IgD-negative memory B cell (primary cell): ENCODE measurements around the gene SMIM41. TPM values are rescaled to one million over a fixed set of nuclear protein-coding genes. Genes with fewer than 3 reads are reported as not detected.
A peak's percentile ranks its signal among the peaks of the same experiment; 100 is the strongest.

Source experiments
- H3K27ac Mint-ChIP-seq, 3 donors: one replicate each; pipeline ENCODE4 v1.8.0; 2020 to 2022; ENCODE audit warnings: mild to moderate bottlenecking in 3 of 3, mixed read lengths in 3 of 3, moderate library complexity in 1 of 3
- H3K27me3 Mint-ChIP-seq: one replicate; pipeline ENCODE4 v1.8.0; 2021; ENCODE audit warnings: mixed read lengths
- H3K36me3 Mint-ChIP-seq: one replicate; pipeline ENCODE4 v1.8.0; 2020; ENCODE audit warnings: mild to moderate bottlenecking, mixed read lengths
- H3K4me1 Mint-ChIP-seq, 3 donors: one replicate each; pipeline ENCODE4 v1.8.0; 2020 to 2022; ENCODE audit warnings: mixed read lengths in 3 of 3, mild to moderate bottlenecking in 1 of 3
- H3K4me3 Mint-ChIP-seq, 4 donors: one replicate each; pipeline ENCODE4 v1.8.0; 2020 to 2022; ENCODE audit warnings: mild to moderate bottlenecking in 4 of 4, mixed read lengths in 4 of 4, moderate library complexity in 3 of 4
- H3K9me3 Mint-ChIP-seq, 3 donors: one replicate each; pipeline ENCODE4 v1.8.0; 2020 to 2021; ENCODE audit warnings: mixed read lengths in 3 of 3, mild to moderate bottlenecking in 1 of 3
- polyA plus RNA-seq: library from polyadenylated mRNA; unstranded; fragments of 300-500 nt; fragmentation: Illumina TruSeq; gene quantifications from one replicate; pipeline ENCODE4 v1.2.3, GENCODE V29; 2021

SMIM41 gene
- polyA plus RNA-seq: not detected

DNA sequence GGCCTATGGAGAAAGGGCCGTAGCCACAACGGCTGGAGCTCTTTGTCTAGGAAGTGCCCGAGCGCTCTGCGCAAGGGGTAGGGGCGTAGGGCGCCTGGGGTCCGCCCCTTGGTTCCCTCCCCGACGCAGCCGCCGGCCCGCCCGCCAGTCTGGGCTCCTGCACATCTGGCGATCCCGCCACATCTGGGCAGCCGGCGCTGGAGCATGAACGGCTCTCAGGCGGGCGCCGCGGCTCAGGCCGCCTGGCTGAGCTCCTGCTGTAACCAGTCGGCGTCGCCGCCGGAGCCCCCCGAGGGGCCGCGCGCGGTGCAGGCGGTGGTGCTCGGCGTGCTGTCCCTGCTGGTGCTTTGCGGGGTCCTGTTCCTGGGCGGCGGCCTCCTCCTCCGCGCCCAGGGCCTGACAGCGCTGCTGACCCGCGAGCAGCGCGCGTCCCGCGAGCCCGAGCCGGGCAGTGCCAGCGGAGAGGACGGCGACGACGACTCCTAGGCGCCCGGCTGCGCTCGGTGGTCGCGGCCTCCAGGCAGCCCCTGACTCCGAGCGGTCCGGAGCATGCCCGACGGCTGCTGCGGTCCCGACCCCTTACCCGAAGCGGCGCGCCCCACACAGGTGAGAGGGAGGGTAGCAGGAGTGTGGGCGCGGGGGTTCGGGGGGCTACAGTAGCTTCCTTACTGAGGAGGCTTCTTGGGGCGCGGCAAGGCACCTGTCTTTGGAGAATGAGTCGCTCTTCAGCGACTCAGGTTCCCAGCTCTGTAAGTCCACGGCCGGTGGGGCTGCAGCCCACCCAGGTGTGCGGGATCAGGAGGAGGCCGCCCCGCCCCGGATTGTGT, at the start of gene SMIM41:
Gene SMIM41 (plus strand): TSS at position 129 of the 827 bp plus-strand sequence. CDS start 76 bp downstream, at position 205.
- peak within 1 kb of the TSS in 1 of 3 donors; percentile 59 for H3K27ac Mint-ChIP-seq
- peaks cover 6% of the 10 kb centered on the region for H3K36me3 Mint-ChIP-seq
- peaks cover 17 to 30% (median 24%) of the 10 kb centered on the region in 3 donors for H3K4me1 Mint-ChIP-seq
- no peaks in the 10 kb centered on the region for H3K9me3 Mint-ChIP-seq
- H3K27me3 Mint-ChIP-seq: no peaks in the 10 kb centered on the region
- peak within 1 kb of the TSS in 2 of 4 donors; percentile 45 to 52 for H3K4me3 Mint-ChIP-seq

DNA sequence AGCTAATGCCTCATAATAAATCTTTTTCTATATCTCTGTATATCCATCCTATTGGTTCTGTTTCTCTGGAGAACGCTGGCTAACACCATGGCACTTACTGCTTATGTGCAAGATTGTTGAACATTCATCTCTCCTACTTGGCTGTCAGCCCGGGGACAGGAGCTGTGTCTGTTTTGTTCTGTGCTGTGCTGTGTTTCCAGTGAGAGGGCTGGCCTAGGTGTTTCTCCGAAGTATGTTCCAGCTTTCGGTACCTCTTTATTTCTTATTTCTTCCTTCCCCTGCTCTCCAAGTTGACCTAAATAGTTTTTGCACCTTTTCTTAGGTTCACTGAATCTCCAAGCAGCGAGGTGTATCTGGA, 47.1 kb upstream of the SMIM41 start:
- H3K4me1 Mint-ChIP-seq: peaks cover 15 to 21% (median 17%) of the 10 kb centered on the region in 3 donors
- H3K9me3 Mint-ChIP-seq: no peaks in the 10 kb centered on the region
- no peaks in the 10 kb centered on the region for H3K27me3 Mint-ChIP-seq
- H3K4me3 Mint-ChIP-seq: peak overlapping the region; percentile 80 to 94 (median 86)
- peak overlapping the region; percentile 92 to 99 (median 92) for H3K27ac Mint-ChIP-seq
- H3K36me3 Mint-ChIP-seq: no peaks in the 10 kb centered on the region

DNA sequence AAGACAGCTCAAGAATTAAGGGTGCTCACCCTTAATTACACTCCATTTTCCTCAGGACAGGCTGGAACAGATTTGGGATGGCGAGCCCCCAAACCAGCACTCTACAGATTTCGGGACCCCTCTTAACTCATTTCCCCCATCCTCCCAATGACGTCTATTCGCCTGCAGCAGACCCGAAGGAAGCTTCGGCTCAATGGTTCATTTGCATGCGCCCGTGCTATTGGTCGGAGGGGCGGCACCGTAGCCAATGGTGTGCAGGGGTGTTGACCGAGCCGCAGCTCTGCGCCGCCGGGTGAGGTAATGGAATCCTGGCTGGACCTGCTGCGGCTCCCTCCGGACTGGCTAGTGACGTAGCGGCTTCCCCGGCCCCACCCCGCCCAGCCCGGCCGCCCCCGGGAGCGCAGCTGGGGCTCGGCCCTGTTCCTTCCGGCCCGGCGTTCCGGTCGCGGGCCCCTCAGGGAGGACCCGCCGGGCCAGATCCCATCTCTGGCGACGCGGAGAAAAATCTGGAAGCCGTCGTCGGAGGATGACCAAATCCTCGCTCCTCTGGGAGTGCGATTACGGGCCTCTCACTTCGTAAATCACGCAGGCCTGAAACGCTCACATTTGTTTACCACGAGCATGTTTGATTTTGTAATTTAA, 46.6 kb upstream of the SMIM41 start:
- no peaks in the 10 kb centered on the region for H3K9me3 Mint-ChIP-seq
- H3K4me1 Mint-ChIP-seq: peaks cover 15 to 20% (median 18%) of the 10 kb centered on the region in 3 donors
- no peaks in the 10 kb centered on the region for H3K27me3 Mint-ChIP-seq
- peak overlapping the region; percentile 92 to 99 (median 92) for H3K27ac Mint-ChIP-seq
- H3K36me3 Mint-ChIP-seq: no peaks in the 10 kb centered on the region
- peak overlapping the region; percentile 80 to 94 (median 86) for H3K4me3 Mint-ChIP-seq

DNA sequence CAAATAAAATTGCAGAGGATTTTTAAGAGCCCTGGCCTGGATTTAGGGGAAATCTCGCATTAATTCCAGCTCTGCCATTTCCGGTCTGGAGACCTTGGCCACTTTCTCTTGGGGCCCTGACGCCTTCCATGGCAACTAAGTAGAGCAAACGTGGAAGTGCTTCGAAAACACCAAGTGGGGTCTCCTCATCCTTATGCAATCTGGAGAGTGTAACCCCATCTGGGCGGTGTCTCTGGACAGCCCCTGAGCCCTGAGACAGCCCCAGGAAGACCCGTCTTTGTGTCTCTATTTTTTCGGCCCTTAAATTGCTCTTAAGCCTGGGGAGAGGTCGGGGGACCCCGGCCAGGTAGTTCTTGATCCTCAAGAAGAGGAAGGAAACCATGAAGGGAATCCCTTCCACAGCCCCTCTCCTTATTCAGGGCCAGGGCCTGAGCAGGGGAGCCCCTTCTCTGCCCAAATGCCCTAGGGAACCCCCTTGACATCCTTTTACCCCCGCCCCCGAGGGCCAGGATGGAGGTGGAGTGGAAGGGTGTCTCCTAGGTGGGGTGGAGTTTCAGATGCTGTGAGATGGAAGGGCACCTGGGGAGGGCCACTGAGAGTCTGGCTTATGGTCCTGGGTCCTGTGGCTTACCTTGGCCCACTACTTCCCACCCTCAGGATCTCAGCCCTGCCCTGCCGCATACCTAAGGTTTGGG, 45.9 kb upstream of the SMIM41 start:
- Mint-ChIP-seq H3K9me3 (no peaks in the 10 kb centered on the region), H3K27me3 (no peaks in the 10 kb centered on the region), H3K4me3 (peak overlapping the region; percentile 80 to 94 (median 86)), H3K36me3 (no peaks in the 10 kb centered on the region), H3K4me1 (peaks cover 19 to 22% (median 20%) of the 10 kb centered on the region in 3 donors), H3K27ac (peak overlapping the region; percentile 91 to 99 (median 92))

DNA sequence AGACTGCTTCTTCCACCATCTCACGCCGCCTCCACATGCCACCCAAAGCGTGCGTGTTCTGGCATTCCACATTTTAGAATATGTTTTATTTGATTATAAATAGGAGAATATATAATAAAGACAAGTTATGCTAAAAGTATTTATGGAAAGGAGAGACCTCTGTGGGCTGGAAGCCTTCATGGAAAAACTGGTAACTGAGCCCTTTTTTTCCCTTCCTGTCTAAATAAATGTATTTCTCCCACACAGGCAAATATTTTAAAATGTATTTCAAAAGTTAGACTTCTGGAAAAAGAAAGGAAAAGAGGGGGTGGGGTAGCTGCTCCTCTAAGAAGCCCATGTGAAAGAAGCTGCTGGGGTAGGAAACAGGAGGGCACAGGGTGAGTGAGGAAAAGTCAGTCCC, 44.3 kb upstream of the SMIM41 start:
- Mint-ChIP-seq H3K4me3 (peak overlapping the region in 2 of 4 donors; percentile 63 to 80), H3K27ac (peak overlapping the region in 2 of 3 donors; percentile 92 to 99), H3K27me3 (no peaks in the 10 kb centered on the region), H3K4me1 (peaks cover 18 to 24% (median 19%) of the 10 kb centered on the region in 3 donors), H3K36me3 (no peaks in the 10 kb centered on the region), H3K9me3 (no peaks in the 10 kb centered on the region)

DNA sequence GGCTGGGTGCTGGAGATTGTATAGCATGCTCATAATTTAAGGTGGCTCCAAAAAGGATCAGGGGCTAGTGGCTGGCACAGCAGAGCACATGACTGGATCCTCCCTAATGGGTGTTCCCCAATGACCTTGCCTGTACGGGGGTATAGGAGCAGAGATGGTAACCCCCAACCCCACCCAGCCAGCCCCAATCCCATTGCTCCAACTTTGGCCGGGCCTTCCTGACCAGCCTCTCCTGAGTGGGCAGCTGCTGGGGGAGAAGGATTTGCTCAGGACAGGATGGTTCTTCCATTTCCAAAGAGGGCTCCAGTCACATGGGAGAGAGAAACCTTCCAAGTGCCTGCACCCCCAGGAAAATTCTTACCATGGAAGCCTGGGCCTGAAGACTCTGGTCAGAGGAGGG, 43.6 kb upstream of the SMIM41 start:
- no peaks in the 10 kb centered on the region for H3K27me3 Mint-ChIP-seq
- H3K4me1 Mint-ChIP-seq: peaks cover 18 to 24% (median 19%) of the 10 kb centered on the region in 3 donors
- H3K27ac Mint-ChIP-seq: peak overlapping the region; percentile 10 to 92 (median 59)

DNA sequence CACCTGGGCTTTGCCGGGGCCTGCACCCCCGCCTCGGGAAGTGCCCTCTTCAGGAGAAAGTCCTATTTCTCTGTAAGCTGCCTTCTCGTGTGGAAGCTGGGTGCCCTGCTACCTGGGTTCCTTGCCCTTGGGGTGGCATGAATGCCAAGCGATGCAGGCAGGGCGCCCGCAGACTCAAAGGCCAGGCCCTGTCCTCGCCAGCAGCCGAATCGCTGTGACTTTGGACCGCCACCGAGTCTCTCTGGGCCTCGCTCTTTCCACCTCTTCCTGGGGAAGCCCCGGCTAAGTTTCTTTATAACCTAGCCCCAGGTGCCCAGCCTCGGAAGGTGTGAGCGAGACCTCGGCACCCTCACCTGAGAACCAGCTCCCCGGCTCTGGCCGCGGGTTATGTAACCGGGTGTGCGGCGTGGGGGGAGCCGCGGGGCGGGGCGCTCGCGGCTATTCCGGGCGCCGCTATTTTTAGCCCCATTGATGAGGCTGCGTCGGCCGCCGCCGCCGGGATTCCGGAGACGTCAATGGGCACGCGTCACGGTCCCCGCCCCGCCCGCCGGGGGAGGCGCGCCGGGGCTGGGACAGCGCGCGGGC, 42.8 kb upstream of the SMIM41 start:
- Mint-ChIP-seq H3K9me3 (no peaks in the 10 kb centered on the region), H3K4me3 (peak overlapping the region; percentile 65 to 87 (median 80)), H3K36me3 (no peaks in the 10 kb centered on the region), H3K4me1 (peaks cover 19 to 26% (median 22%) of the 10 kb centered on the region in 3 donors), H3K27ac (peak overlapping the region; percentile 59 to 92 (median 63)), H3K27me3 (no peaks in the 10 kb centered on the region)

More for the DNA sequence above, 43.6 kb upstream of the SMIM41 start:
- Mint-ChIP-seq H3K9me3 (no peaks in the 10 kb centered on the region), H3K36me3 (no peaks in the 10 kb centered on the region), H3K4me3 (peak overlapping the region in 2 of 4 donors; percentile 31 to 80)

DNA sequence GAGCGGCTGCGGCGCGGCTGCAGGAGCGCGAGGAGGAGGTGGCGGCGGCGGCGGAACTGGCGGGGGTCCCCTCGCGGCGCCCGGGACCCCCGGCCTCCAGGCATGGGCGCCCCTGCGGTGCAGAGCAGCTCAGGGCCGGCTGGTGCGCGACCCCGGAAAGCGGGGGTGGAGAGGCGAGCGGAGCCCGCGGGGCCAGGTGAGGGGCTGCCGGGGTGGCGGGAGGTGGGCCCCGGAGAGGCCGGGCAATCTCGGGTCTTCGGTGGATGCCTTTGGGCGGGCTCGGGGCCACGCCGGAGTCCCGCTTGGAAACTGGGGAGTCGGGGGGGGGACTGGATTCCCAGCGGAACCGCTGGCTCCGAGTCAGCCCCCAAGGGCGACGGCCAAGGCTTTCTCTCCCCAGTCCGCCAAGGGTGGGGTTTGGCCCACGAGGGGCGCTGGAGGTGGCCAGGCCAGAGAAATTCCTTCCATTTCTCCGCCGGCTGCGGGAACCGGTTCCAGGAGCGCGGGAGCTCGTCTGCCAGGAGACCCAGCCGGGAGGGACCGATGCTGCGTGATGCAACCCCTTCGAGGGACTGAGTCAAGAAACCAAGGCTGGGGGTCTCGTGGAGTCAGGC, 42.1 kb upstream of the SMIM41 start:
- Mint-ChIP-seq H3K9me3 (no peaks in the 10 kb centered on the region), H3K4me1 (peaks cover 25 to 29% (median 28%) of the 10 kb centered on the region in 3 donors), H3K36me3 (no peaks in the 10 kb centered on the region), H3K27ac (peak overlapping the region in 1 of 3 donors; percentile 83), H3K4me3 (peak overlapping the region; percentile 44 to 84 (median 78)), H3K27me3 (no peaks in the 10 kb centered on the region)

DNA sequence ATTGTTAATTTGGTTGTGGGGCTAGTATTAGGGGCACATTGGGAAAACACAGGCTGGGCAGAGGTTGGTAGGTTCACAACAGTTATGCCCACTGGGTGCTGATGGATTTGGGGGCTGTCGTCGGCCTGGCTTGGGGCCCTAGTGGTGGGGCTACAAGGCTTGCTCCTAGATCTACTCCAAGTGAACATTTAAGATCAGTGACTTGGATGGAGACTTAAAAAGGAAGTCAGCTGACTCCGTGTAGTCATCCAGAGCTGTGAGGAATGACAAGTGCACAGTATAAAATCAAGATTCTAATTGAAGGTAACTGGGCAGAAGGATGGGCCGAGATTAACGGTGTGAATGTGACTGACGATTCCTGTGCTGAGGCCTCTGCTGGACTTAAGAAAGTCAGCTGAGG, 41.1 kb upstream of the SMIM41 start:
- peaks cover 20 to 25% (median 23%) of the 10 kb centered on the region in 3 donors for H3K4me1 Mint-ChIP-seq

DNA sequence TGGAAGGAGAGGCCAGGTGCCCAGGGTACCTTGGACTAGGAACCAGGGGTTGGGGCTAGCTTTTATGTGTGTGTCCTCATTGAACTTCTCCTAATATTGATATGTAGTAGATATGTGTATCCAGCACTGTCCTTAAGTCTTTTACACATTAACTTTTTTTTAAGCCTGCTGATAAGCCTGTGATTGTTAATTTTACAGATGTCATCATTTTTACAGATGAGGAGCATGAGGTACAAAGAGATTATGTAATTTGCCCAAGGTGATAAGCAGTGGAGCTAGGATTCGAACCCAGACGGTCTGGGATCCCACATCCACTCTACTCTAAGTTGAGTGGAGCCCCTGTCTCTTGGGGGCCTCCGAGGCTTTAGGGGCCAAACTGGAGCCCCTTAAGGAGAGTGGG, 38.5 kb upstream of the SMIM41 start:
- peaks cover 13 to 24% (median 19%) of the 10 kb centered on the region in 3 donors for H3K4me1 Mint-ChIP-seq
- H3K9me3 Mint-ChIP-seq: no peaks in the 10 kb centered on the region
- H3K36me3 Mint-ChIP-seq: peaks cover 2% of the 10 kb centered on the region
- H3K27me3 Mint-ChIP-seq: no peaks in the 10 kb centered on the region
- H3K4me3 Mint-ChIP-seq: peak overlapping the region in 1 of 4 donors; percentile 41
- H3K27ac Mint-ChIP-seq: peak overlapping the region in 1 of 3 donors; percentile 83

More for the DNA sequence above, 41.1 kb upstream of the SMIM41 start:
- Mint-ChIP-seq H3K27me3 (no peaks in the 10 kb centered on the region), H3K9me3 (no peaks in the 10 kb centered on the region), H3K36me3 (no peaks in the 10 kb centered on the region), H3K4me3 (peak overlapping the region; percentile 66 to 84 (median 72)), H3K27ac (peak overlapping the region; percentile 53 to 83 (median 60))

DNA sequence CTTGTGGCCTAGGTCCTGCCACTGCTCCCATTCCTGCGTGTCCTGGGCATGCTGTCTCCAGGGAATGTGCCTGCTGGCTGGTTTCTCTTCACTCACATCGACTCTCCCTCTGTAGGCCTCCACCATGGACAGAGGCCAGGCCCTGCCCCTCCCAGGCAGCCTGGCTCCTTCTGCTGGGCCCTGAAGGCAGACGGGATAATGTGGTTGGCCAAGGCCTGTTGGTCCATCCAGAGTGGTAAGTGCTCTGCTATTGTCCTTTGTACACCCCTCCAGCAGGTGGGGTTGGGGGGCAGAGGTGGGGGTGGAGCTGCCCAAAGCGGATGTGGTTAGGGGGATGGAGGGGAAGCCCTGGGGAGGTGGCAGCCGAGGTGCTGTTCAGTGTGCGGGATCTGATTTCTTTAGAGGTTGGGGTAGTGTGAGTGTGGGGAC, 37.8 kb upstream of the SMIM41 start:
- peak overlapping the region in 3 of 4 donors; percentile 62 to 69 (median 68) for H3K4me3 Mint-ChIP-seq
- H3K36me3 Mint-ChIP-seq: peaks cover 2% of the 10 kb centered on the region
- no peaks in the 10 kb centered on the region for H3K9me3 Mint-ChIP-seq
- H3K27me3 Mint-ChIP-seq: no peaks in the 10 kb centered on the region
- peaks cover 11 to 24% (median 17%) of the 10 kb centered on the region in 3 donors for H3K4me1 Mint-ChIP-seq
- peak overlapping the region in 2 of 3 donors; percentile 27 to 83 for H3K27ac Mint-ChIP-seq

DNA sequence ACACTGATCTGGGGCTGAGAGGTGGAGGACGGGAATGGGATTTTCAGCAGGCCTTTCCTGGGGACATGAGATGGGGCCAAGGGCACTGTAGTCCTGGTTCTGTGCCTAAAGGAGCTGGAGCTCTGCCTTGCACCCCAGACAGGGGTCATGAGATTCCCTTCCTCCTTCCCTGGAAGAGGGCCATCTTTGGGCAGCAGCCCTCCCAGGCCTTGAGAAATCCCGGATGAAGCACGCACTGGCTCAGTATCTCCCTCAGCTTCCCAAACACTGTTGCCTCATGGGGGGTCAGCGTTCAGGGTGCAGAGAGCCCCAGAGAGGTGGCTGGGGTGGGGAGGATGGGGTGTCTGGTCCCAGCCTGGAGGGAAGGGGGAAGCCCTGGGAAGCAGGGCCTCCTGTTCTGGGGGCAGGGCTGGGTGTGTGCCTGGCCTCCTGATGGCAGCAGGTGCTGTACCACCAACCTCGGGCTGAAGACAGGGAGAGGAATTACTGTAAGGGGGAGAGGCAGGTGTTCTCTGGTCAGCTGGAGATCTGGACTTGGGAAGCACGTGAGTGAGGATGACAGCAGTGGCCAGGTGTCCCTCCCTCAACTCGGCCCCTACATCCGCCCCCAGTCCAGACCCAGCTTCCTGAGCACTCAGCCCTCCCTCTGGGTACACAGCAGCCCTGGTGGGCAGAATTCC, 36.7 kb upstream of the SMIM41 start:
- Mint-ChIP-seq H3K4me3 (no peak overlapping the region), H3K27ac (peak overlapping the region in 1 of 3 donors; percentile 83), H3K36me3 (peaks cover 2% of the 10 kb centered on the region), H3K4me1 (peaks cover 11 to 24% (median 15%) of the 10 kb centered on the region in 3 donors), H3K27me3 (no peaks in the 10 kb centered on the region), H3K9me3 (no peaks in the 10 kb centered on the region)

DNA sequence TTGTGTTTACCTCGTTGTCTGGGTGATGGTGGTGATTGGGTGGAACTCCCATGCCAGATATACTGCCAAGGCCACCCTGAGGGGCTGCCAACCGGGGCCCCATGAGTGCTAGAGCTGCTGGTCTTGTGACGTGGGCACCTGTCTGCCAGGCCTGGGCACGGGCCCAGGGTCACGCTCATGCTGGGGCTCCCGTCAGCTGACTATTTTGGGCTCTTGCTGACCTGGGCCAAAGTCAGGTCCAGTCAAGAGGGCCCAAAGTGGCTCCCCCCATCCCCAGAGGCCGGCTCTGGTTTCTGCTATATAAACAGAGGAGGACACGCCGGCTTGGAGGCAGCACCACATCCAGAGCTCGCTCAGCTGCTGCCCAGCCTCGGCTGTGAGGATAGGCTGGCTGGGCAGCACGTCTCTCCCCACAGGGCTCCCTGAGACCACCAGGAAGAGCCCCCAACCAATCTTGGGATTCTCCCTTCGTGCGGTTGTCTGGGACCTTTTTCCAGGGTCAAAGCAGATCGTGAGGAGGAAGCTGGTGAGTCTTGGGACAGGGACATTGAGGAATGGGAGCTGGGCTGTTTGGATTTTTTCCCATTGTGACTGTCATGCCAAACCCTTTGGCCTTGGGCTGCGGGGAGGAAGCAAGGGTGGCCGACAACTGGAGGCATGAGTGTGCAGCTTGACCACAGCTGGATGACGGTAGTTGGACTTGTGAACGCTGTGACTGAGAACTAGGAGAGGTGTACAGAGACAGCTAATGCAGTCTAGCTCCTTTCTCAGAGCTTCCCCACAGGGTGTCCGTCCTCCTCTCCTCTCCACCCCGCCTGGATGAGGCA, 35.9 kb upstream of the SMIM41 start:
- H3K9me3 Mint-ChIP-seq: no peaks in the 10 kb centered on the region
- peaks cover 11 to 19% (median 12%) of the 10 kb centered on the region in 3 donors for H3K4me1 Mint-ChIP-seq
- H3K4me3 Mint-ChIP-seq: no peak overlapping the region
- H3K27ac Mint-ChIP-seq: peak overlapping the region in 1 of 3 donors; percentile 56
- peaks cover 2% of the 10 kb centered on the region for H3K36me3 Mint-ChIP-seq
- no peaks in the 10 kb centered on the region for H3K27me3 Mint-ChIP-seq
